ENCODE data around the gene KLHL21. TPM values are rescaled to one million over a fixed set of nuclear protein-coding genes. Genes with fewer than 3 reads are reported as not detected.

KLHL21 gene
- total RNA-seq, 2 donors from 2014 or later, result 38.4 to 60.0 TPM

DNA sequence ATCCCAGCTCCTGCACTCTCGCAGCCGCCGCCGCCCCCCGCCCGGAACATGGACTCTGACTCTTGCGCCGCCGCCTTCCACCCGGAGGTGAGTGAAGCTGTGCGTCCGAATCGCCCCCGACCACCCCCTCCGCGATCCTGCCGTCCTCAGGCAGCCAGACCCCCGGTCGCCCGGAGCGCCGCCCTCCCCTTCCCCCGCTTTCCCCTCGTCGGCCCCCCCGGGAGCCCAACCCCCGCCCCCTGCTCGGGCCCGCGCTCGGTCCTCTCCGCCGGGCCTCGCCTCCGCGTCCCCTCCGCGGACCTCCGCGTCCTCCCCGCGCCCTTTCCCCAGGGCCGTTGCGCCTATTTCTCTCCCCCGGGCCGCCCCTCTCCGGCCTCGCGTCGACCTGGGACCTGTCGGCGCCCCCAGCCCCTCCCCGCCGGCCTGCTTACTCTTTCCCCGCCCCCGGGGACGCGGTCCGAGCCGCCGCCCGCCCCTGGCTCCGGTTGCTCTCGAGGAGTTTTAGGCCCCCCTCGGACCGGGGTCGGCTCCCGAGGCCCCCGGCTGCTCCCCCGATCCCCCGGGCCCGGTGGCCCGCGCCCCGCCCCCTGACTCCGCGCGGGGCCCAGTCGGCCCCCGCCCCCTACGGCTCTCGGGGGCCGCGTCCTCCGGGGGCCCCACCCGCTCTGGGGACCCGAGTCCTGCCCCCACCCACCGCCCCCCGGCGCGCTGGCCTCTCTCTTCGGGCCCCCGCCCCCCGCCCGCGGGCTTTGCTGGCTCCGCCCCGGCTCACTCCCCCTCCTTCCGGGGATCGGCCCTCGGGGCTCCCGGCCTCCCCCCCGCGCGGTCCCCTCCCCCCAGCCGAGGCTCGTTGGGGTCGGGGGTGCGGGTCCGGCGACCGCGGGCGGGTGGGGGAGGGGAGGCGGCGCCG, 11.6 kb upstream of the KLHL21 start:
- peak overlapping the region; percentile 52 to 92 for H3K4me3 ChIP-seq
- WGBS, 2 donors, result 0 to 1% methylated on average over 2 to 57 of the region's 117 CpGs
- H3K27me3 ChIP-seq, result no peaks in the 10 kb centered on the region
- H3K9me3 ChIP-seq, result no peaks in the 10 kb centered on the region
- peak overlapping the region; percentile 76 to 88 (median 82) for H3K27ac ChIP-seq
- intact Hi-C loops (cut with DNase I), result no loop called here
- DNase-seq (peak; percentile 42 to 61 (median 51)), ATAC-seq (peak; percentile 0)
- peaks cover 23% of the 10 kb centered on the region for H3K4me1 ChIP-seq
- no peaks in the 10 kb centered on the region for H3K36me3 ChIP-seq (replicated peaks in 1 of 2; ENCODE audit: insufficient read depth in 1 of 2, low read depth in 2 of 2)
- no peak for TF ChIP-seq POLR2A (IDR thresholded peaks at IDR 0.05)

DNA sequence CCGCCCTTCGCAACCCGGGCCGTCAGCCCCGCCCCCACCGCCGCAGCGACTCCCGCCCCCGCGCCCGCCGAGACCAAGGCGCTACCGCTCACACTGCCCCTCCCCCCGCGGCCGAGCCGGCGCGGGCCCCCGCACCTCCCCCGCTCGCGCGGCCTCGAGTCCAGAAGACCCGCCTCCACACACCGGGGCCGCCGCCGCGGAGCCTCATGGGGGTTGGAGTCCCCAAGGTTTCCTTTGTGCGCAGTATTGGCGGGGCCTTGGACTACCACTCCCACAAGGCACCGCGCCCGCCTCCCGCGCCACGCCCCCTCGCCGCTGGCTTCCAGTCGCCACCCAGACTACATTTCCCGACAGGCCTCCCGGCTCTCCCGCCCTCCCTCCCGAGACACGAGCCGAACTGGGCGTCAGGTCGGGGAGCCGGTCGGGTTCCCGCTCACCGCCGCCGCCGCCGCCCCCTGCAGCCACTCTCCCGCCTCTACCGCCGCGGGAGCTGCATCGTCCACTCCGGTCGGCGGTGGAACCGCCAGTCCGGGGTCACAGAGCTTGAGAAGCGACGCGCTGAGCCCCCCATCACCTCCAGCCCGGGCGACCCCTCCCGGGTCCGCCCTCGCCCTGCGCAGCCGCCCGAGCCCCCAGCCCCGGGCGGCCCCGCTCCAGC, 10.8 kb upstream of the KLHL21 start, which contains the start of gene PHF13:
TSS of gene PHF13 (plus strand) at position 371 of the 658 bp plus-strand sequence. CDS start 336 bp downstream, outside the sequence.
- DNase-seq (peak; percentile 99 to 100 (median 99)), ATAC-seq (peak; percentile 95)
- intact Hi-C loops (cut with DNase I), result no loop called here
- peaks cover 23% of the 10 kb centered on the region for H3K4me1 ChIP-seq
- TF ChIP-seq POLR2A (IDR thresholded peaks at IDR 0.05) (peak in 2 of 3 donors; percentile 30 to 64), CTCF (IDR thresholded peaks at IDR 0.05) (no peak)
- H3K9me3 ChIP-seq, result no peaks in the 10 kb centered on the region
- H3K27me3 ChIP-seq, result no peaks in the 10 kb centered on the region
- H3K4me3 ChIP-seq, result peak within 1 kb of the TSS; percentile 59 to 92
- WGBS, 2 donors, result 0% methylated on average over 45 of the region's 84 CpGs; no CpG with 5 or more reads in 1 of the 2 donors
- H3K27ac ChIP-seq, result peak within 1 kb of the TSS; percentile 76 to 90 (median 88)
- H3K36me3 ChIP-seq (replicated peaks in 1 of 2; ENCODE audit: insufficient read depth in 1 of 2, low read depth in 2 of 2), result no peaks in the 10 kb centered on the region

GRCh38 chr1:6612641-6613360, 10.1 kb upstream of the KLHL21 start:
- Histone ChIP-seq H3K36me3 (replicated peaks in 1 of 2; ENCODE audit: insufficient read depth in 1 of 2, low read depth in 2 of 2) (no peaks in the 10 kb centered on the region), H3K27me3 (no peaks in the 10 kb centered on the region), H3K4me1 (peaks cover 23% of the 10 kb centered on the region), H3K9me3 (no peaks in the 10 kb centered on the region), H3K27ac (peak overlapping the region; percentile 76 to 90 (median 88)), H3K4me3 (peak overlapping the region; percentile 59 to 71)
- 0% methylated on average over 16 to 44 of the region's 67 CpGs for WGBS, 2 donors
- DNase-seq (peak; percentile 53 to 59 (median 57)), ATAC-seq (peak; percentile 66)
- peak in 2 of 7 experiments; percentile 12 to 22 for TF ChIP-seq CTCF (IDR thresholded peaks at IDR 0.05)
- peak in 2 of 3 donors; percentile 51 to 61 for TF ChIP-seq POLR2A (IDR thresholded peaks at IDR 0.05)
- intact Hi-C loops (cut with DNase I), result no loop called here

- Histone ChIP-seq H3K36me3 (replicated peaks in 1 of 2; ENCODE audit: insufficient read depth in 1 of 2, low read depth in 2 of 2) (no peaks in the 10 kb centered on the region), H3K27me3 (no peaks in the 10 kb centered on the region), H3K4me3 (no peak overlapping the region), H3K27ac (peak overlapping the region; percentile 86 to 99 (median 96)), H3K9me3 (no peaks in the 10 kb centered on the region), H3K4me1 (peaks cover 35% of the 10 kb centered on the region)
- TF ChIP-seq CTCF (IDR thresholded peaks at IDR 0.05), result peak in 3 of 7 experiments; percentile 18 to 24 (median 22)
- TF ChIP-seq POLR2A (IDR thresholded peaks at IDR 0.05), result no peak
- DNase-seq (peak; percentile 55 to 73 (median 64)), ATAC-seq (no peak)
- 44 to 60% methylated on average over 19 of the region's 19 CpGs for WGBS, 2 donors
- intact Hi-C loops (cut with DNase I), result no loop called here
Measured at GRCh38 chr1:6603915-6604558, 1.4 kb upstream of the KLHL21 start.
